B cell (primary cell): ENCODE measurements around the gene CHCHD6. TPM values are rescaled to one million over a fixed set of nuclear protein-coding genes. Genes with fewer than 3 reads are reported as not detected.

Experiments
- ATAC-seq: fragments of 200-7000 bp; cut with Tn5 transposase; one replicate; pipeline ENCODE4 v1.10.0; 2021; ENCODE audit warnings: low read depth, mild to moderate bottlenecking, moderate number of reproducible peaks, moderate library complexity
- CTCF ChIA-PET: fragments of 350-600 bp; sonication (Branson Sonifier 250); formaldehyde crosslinking; loops from one replicate; lab custom pipeline; 2021; ENCODE audit warnings: antibody characterized with exemption, inconsistent platforms; lab: Charles Lee
- POLR2A ChIA-PET: fragments of 350-600 bp; sonication (Branson Sonifier 250); formaldehyde crosslinking; loops from one replicate; lab custom pipeline; 2021; ENCODE audit warnings: antibody characterized with exemption; lab: Charles Lee
- DNase-seq: peaks from one replicate; pipeline ENCODE4 v3.0.0; 2013
- H2AFZ ChIP-seq: 2 replicates; pipeline ENCODE4 v1.6.1; 2012; ENCODE audit warnings: mild to moderate bottlenecking, low read depth, low read length; ENCODE audit not compliant: insufficient read depth, poor library complexity, severe bottlenecking
- H3K27ac ChIP-seq, 2 donors: 1 replicate in 1 of 2; 2 replicates in 1 of 2; pipeline ENCODE4 v1.5.1; 2012 to 2013; ENCODE audit warnings: low read length in 2 of 2, mild to moderate bottlenecking in 2 of 2, moderate library complexity in 1 of 2
- H3K27me3 ChIP-seq, 4 experiments: fragments of 200-600 bp in 1 of 4; sonication (generic) in 1 of 4; replicated peaks in 1 of 4; 1 replicate in 2 of 4; 2 replicates in 2 of 4; pipeline versions ENCODE4 v1.6.1 to v1.7.0; 2013 to 2016; ENCODE audit warnings: low read length in 3 of 4, mild to moderate bottlenecking in 2 of 4, mixed read lengths in 1 of 4, moderate library complexity in 1 of 4; ENCODE audit not compliant: insufficient read depth in 4 of 4, control insufficient read depth in 3 of 4; ENCODE audit errors: control extremely low read depth in 1 of 4
- H3K36me3 ChIP-seq, 2 experiments: replicated peaks in 1 of 2; 1 replicate in 1 of 2; 2 replicates in 1 of 2; pipeline versions ENCODE4 v1.6.1 to v1.7.1; 2013; ENCODE audit warnings: low read length in 1 of 2; ENCODE audit not compliant: insufficient read depth in 2 of 2, control insufficient read depth in 1 of 2; ENCODE audit errors: control extremely low read depth in 1 of 2, extremely low read depth in 1 of 2
- H3K4me1 ChIP-seq, 2 donors: fragments of 200-600 bp in 1 of 2; sonication (generic) in 1 of 2; 1 replicate in 1 of 2; 2 replicates in 1 of 2; pipeline versions ENCODE4 v1.5.1 to v1.6.1; 2013 to 2017; ENCODE audit warnings: low read length in 2 of 2; ENCODE audit not compliant: control insufficient read depth in 2 of 2, insufficient read depth in 2 of 2
- H3K4me2 ChIP-seq: replicated peaks from 2 replicates; pipeline ENCODE3; 2012; ENCODE audit warnings: mild to moderate bottlenecking, low read depth, low read length; ENCODE audit not compliant: poor library complexity, severe bottlenecking
- H3K4me3 ChIP-seq, 5 experiments: fragments of 200-600 bp in 1 of 5; sonication (generic) in 1 of 5; 1 replicate in 3 of 5; 2 replicates in 2 of 5; pipeline versions ENCODE4 v1.5.1 to v1.7.0; 2011 to 2016; ENCODE audit warnings: low read length in 4 of 5, mild to moderate bottlenecking in 4 of 5, low read depth in 2 of 5, control low read depth in 1 of 5, moderate library complexity in 1 of 5; ENCODE audit not compliant: insufficient read depth in 1 of 5; ENCODE audit errors: control extremely low read depth in 1 of 5, extremely low read depth in 1 of 5
- H3K79me2 ChIP-seq: fragments of 200-600 bp; sonication (generic); one replicate; pipeline ENCODE4 v1.6.0; 2016; ENCODE audit warnings: low read length; ENCODE audit not compliant: control insufficient read depth, insufficient read depth
- H3K9ac ChIP-seq: fragments of 200-600 bp; sonication (generic); 2 replicates; pipeline ENCODE4 v1.6.1; 2017; ENCODE audit warnings: mild to moderate bottlenecking, low read length, moderate library complexity
- H3K9me3 ChIP-seq, 3 donors: one replicate each; pipeline versions ENCODE4 v1.6.1 to v1.7.1; 2013; ENCODE audit warnings: low read length in 2 of 3; ENCODE audit not compliant: control insufficient read depth in 2 of 3, insufficient read depth in 1 of 3; ENCODE audit errors: control extremely low read depth in 1 of 3
- H4K20me1 ChIP-seq: 2 replicates; pipeline ENCODE4 v1.6.0; 2012; ENCODE audit warnings: mild to moderate bottlenecking, low read length; ENCODE audit not compliant: insufficient read depth, control insufficient read depth, poor library complexity, severe bottlenecking
- H3K27ac Mint-ChIP-seq: one replicate; pipeline ENCODE4 v1.8.0; 2021; ENCODE audit warnings: mixed read lengths
- H3K27me3 Mint-ChIP-seq: one replicate; pipeline ENCODE4 v1.8.0; 2021; ENCODE audit warnings: mixed read lengths
- H3K4me1 Mint-ChIP-seq: one replicate; pipeline ENCODE4 v1.8.0; 2021; ENCODE audit warnings: mixed read lengths
- H3K4me3 Mint-ChIP-seq: one replicate; pipeline ENCODE4 v1.8.0; 2021; ENCODE audit warnings: mixed read lengths
- H3K9me3 Mint-ChIP-seq: one replicate; pipeline ENCODE4 v1.8.0; 2022; ENCODE audit warnings: mixed read lengths; ENCODE audit not compliant: insufficient read depth
- EZH2 ChIP-seq: IDR thresholded peaks from 2 replicates; pipeline ENCODE4 v1.6.1; 2012; ENCODE audit warnings: borderline replicate concordance, low read depth, mild to moderate bottlenecking, moderate library complexity, low read length; ENCODE audit not compliant: insufficient read depth, poor library complexity, severe bottlenecking
- WGBS: methylation state at CpG from one replicate; pipeline ENCODE4 v1.1.5; 2013; ENCODE audit warnings: missing lambda C conversion rate; ENCODE audit not compliant: insufficient coverage; 5-methylcytosine and 5-hydroxymethylcytosine counted together
- intact Hi-C: fragments of 100-400 bp; cut with micrococcal nuclease; formaldehyde crosslinking; loops from one replicate; pipeline ENCODE4 v1.10.0; 2022
- polyA plus RNA-seq: library from polyadenylated mRNA; depleted of rRNA; stranded (reverse); fragments of >200 nt; gene quantifications from 2 replicates; pipeline ENCODE4 v1.2.3, GENCODE V29; 2012
- total RNA-seq, 2 donors: library from RNA; stranded (reverse); fragments of 120-200 nt in 1 of 2; gene quantifications; 1 replicate in 1 of 2; 2 replicates in 1 of 2; pipeline versions ENCODE4 v1.2.3 to v1.2.4, GENCODE V29; 2013 to 2022
- TF ChIP-seq, protein P1 (sequence below): fragments of 200-600 bp; IDR thresholded peaks from one replicate; pipeline ENCODE4 v1.8.0; 2022; ENCODE audit warnings: antibody characterized with exemption, mild to moderate bottlenecking

The CHCHD6 gene
- total and polyA plus RNA-seq, 2 donors (not counting 1 experiment from before 2014, with no cell fraction given), result 8.0 to 13.5 TPM

DNA sequence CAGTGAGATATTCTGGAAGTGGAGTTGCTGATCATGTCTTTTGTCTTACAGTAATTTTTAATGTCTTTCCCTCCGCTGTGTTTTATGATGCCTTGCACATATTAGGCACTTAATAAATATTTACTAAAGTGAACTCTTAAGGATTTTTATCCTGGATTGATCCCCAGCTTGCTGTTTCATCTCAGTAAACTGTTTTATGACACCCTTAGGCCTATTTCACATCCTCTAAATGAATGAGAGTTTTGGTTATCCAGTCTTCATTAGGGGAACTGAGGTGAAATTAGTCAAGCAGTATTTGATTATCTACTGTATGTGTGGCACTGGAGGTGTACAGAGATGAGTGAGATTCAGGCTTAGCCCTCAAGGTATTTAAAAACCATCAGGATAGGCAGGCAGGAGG lies 19.8 kb downstream of the CHCHD6 start:
- Mint-ChIP-seq H3K27me3 (no peaks in the 10 kb centered on the region), H3K27ac (no peak overlapping the region), H3K4me1 (no peaks in the 10 kb centered on the region), H3K4me3 (no peak overlapping the region), H3K9me3 (peaks cover 7% of the 10 kb centered on the region)
- no peak for DNase-seq
- H3K36me3 ChIP-seq, result no peaks in the 10 kb centered on the region
- H4K20me1 ChIP-seq, result no peaks in the 10 kb centered on the region
- no peaks in the 10 kb centered on the region for H3K9me3 ChIP-seq
- H3K27me3 ChIP-seq, result no peaks in the 10 kb centered on the region
- H3K79me2 ChIP-seq, result no peaks in the 10 kb centered on the region
- no peak overlapping the region for H3K9ac ChIP-seq
- H3K4me2 ChIP-seq, result no peak overlapping the region
- no peak overlapping the region for H3K4me3 ChIP-seq
- no peaks in the 10 kb centered on the region for H3K4me1 ChIP-seq
- ChIA-PET CTCF (no interaction called here), POLR2A (no interaction called here)
- intact Hi-C loops, result no loop called here
- WGBS, result no CpG with 5 or more reads among the region's 1 CpG
- ATAC-seq, result no peak
- TF ChIP-seq EZH2, result no peak
- TF ChIP-seq, protein P1, sequence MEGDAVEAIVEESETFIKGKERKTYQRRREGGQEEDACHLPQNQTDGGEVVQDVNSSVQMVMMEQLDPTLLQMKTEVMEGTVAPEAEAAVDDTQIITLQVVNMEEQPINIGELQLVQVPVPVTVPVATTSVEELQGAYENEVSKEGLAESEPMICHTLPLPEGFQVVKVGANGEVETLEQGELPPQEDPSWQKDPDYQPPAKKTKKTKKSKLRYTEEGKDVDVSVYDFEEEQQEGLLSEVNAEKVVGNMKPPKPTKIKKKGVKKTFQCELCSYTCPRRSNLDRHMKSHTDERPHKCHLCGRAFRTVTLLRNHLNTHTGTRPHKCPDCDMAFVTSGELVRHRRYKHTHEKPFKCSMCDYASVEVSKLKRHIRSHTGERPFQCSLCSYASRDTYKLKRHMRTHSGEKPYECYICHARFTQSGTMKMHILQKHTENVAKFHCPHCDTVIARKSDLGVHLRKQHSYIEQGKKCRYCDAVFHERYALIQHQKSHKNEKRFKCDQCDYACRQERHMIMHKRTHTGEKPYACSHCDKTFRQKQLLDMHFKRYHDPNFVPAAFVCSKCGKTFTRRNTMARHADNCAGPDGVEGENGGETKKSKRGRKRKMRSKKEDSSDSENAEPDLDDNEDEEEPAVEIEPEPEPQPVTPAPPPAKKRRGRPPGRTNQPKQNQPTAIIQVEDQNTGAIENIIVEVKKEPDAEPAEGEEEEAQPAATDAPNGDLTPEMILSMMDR, result no peak
- H3K27ac ChIP-seq, result no peak overlapping the region
- no peak overlapping the region for H2AFZ ChIP-seq

DNA sequence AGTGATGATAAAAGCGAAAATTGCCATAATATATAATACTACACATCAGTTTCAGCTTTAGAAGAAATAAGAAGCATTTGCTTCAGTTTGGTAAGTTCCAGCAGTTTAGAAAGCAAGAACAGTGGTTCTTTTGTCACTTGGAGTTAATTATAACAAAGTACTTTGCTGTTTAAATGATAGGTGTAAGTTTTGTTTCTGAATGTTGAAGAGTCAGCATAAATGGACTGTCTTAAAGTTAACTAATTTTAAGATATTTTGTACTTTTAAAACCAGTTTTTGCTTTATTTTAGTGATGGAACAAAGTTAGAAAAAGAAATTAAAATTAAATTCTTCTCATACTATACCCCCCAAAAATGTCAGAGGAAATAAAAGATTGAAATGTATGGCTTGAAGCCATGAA lies 24.6 kb downstream of the CHCHD6 start:
- Histone ChIP-seq H3K4me1 (peaks cover 0 to 13% of the 10 kb centered on the region in 2 donors), H3K27me3 (no peaks in the 10 kb centered on the region), H3K4me2 (no peak overlapping the region), H3K27ac (no peak overlapping the region), H3K9me3 (no peaks in the 10 kb centered on the region), H3K36me3 (no peaks in the 10 kb centered on the region), H2AFZ (no peak overlapping the region), H3K4me3 (no peak overlapping the region), H3K79me2 (no peaks in the 10 kb centered on the region), H3K9ac (no peak overlapping the region), H4K20me1 (no peaks in the 10 kb centered on the region)
- ChIA-PET POLR2A (no interaction called here), CTCF (no interaction called here)
- peaks cover 7% of the 10 kb centered on the region for H3K9me3 Mint-ChIP-seq
- TF ChIP-seq, protein P1, result no peak
- no peak for TF ChIP-seq EZH2
- H3K27me3 Mint-ChIP-seq, result no peaks in the 10 kb centered on the region
- H3K4me3 Mint-ChIP-seq, result no peak overlapping the region
- H3K27ac Mint-ChIP-seq, result no peak overlapping the region
- DNase-seq (no peak), ATAC-seq (no peak)
- WGBS, result no CpG with 5 or more reads among the region's 1 CpG
- intact Hi-C loops, result no loop called here
- peaks cover 15% of the 10 kb centered on the region for H3K4me1 Mint-ChIP-seq
